ENCODE measurements around the gene DDX42.
A peak's percentile ranks its signal among the peaks of the same experiment; 100 is the strongest.

The DDX42 gene, protein sequence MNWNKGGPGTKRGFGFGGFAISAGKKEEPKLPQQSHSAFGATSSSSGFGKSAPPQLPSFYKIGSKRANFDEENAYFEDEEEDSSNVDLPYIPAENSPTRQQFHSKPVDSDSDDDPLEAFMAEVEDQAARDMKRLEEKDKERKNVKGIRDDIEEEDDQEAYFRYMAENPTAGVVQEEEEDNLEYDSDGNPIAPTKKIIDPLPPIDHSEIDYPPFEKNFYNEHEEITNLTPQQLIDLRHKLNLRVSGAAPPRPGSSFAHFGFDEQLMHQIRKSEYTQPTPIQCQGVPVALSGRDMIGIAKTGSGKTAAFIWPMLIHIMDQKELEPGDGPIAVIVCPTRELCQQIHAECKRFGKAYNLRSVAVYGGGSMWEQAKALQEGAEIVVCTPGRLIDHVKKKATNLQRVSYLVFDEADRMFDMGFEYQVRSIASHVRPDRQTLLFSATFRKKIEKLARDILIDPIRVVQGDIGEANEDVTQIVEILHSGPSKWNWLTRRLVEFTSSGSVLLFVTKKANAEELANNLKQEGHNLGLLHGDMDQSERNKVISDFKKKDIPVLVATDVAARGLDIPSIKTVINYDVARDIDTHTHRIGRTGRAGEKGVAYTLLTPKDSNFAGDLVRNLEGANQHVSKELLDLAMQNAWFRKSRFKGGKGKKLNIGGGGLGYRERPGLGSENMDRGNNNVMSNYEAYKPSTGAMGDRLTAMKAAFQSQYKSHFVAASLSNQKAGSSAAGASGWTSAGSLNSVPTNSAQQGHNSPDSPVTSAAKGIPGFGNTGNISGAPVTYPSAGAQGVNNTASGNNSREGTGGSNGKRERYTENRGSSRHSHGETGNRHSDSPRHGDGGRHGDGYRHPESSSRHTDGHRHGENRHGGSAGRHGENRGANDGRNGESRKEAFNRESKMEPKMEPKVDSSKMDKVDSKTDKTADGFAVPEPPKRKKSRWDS

DNA sequence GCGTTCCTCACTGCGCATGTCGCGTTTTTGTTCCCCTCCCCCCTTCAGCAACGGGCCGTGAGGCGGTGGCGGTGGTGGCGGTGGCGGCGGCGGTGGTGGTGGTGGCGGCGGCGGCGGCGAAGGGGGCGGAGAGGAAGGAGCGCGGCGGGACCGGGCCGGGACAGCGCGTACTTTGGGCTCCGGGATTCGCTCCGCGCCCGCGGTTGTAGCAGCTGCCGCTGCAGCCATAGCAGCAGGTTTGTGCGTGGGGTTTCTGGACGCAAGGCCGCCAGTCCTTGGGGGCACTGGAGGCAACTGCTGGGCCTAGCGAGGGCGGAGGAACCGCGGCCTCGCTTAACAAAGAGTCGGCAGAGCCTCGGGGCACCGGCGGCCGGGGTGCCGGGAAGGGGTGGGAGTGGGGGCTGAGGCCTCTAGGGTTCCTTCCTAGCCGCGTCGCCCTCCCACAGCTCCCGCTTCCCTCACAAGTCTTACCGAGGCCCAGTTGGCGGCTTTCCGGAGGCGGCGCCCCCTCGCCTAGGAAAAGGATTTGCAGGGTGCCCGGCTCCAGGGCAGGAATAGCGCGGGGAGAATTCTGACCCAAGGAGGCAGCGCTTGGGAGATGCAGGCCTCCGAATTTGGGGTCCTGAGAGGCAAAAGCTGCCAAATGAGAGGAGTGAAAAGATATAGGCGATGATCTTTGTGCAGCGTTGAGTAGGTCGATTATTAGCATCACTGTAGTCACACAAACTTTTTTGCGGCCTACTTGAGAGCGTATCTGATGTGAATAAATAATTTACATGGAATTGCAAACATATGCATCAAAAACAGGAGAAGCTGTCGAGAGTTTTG lies at the start of gene DDX42:
Gene DDX42, plus strand, starts transcription at position 30 of the 828 bp plus-strand sequence. CDS start 12,880 bp downstream, outside the sequence.
- peak in 3 of 4 experiments; percentile 78 to 83 (median 78) for DNase-seq

DNA sequence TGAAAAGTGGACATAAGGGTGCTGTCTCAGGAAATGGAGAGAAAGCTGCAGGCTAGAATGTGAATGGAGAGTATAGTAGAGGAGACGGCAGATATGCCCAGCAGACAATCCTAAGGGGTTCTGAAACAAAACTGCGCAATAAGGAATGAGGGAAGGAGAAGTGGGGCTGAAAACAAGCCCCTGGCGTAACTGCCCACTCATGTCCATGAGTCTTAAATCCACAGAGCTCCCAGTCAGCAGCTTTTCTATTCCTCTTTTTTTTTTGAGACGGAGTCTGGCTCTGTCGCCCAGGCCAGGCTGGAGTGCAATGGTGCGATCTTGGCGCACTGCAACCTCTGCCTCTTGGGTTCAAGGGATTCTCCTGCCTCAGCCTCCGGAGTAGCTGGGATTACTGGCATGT lies 38.3 kb upstream of the DDX42 start:
- no peak for DNase-seq

DNA sequence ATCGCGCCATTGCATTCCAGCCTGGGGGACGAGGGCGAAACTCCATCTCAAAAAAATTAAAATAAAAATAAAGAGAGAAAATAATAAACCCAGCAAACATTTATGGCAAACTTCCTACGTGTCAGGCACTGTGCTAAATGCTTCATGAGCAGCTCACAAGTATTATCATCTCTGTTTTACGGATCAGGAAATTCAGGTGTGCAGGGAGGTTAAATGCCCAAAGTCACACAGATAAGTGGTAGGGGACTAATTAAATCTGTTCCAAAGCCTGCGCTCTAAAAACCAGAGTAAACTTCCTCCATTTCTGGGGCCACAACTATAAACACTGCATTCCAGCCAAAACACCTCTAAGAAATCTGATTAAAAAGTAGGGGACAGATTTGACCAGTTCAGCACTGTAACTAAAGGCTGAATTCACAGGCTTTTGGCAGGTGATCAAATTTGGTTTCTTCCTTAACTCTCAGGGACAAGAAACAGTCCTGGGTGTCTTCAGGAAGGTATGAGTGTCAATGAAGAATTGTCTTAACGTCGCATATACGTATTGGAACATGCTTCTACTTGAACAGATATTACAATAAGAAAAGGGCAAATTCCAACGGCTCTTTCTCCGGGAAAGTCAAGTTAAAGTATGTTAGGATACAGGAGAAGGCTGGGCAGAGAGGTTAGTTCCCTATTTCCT lies 33.4 kb upstream of the DDX42 start:
- DNase-seq = no peak

DNA sequence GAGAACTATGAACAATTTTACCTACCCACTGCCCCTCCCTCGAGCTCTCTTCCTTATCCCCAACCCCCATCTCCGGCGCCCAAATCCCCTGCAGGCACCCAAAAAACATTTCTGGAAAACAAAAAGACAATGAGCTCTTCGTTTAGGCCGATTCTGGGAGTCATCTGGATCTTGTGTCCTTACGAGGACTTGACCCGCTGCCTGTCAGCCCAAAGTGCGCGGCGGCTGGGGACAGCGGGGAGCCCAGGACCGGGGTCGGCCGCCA lies 32.9 kb upstream of the DDX42 start:
- DNase-seq = no peak

DNA sequence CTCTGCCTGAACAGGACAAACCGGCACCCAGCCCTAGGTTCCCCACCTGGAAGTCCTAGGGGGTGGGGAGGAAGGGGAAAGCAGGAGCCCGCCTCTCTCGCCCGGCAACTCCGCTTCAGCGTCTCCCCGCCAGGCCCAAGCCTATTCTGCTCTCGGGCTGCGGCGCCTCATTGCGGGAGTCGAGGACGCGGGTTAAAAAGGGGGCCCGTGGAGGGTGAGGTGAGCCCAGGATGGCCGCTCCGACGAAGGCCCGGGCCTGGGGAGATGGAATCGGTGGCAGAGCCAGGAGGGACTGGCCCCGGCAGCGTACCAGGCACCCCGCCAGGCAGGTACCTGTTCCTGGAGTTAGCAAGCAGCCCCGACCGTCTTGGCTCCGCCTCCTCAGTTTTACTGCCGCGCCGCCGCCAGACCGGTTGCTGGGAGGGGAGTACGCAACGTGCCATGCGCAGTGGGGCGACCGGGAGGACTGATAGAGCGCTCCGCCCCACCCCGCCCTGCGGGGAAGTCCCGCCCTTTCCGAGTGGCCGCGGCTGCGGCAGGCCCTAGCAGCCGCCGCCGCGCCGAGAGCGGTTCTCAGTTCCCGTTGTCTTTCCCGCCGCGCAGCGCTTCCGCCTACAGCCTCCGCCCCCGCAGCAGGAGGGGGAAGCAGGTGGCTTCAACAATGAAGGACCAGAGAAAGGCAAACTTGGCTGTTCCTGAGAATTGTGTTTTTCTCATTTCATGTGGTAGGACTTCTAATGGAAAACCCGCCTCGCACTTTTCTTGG lies 32.4 kb upstream of the DDX42 start, which contains the start of gene STRADA:
Gene STRADA, minus strand, starts transcription at position 392 of the 766 bp plus-strand sequence. CDS start 13,430 bp downstream, outside the sequence.
- peak; percentile 94 to 98 (median 96) for DNase-seq

DNA sequence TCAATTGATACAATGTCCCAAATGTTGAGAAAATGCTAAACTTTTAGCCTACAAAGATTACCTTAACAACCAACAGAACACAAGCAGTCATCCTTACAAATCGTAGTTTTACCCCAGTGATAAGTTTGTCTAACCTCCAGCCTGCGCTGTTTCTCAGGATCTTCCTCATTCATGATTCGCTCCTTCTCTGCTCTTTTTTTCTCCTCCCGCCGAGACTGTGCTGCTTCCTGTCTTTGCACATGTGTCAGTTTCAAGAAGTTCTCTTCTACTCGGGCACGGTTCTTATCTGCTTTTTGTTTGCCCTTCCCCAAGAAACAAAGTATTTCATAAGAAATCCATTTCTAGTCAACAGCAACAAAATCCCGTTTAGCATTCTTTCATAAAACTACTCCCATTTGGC lies 22.2 kb upstream of the DDX42 start:
- DNase-seq = no peak

DNA sequence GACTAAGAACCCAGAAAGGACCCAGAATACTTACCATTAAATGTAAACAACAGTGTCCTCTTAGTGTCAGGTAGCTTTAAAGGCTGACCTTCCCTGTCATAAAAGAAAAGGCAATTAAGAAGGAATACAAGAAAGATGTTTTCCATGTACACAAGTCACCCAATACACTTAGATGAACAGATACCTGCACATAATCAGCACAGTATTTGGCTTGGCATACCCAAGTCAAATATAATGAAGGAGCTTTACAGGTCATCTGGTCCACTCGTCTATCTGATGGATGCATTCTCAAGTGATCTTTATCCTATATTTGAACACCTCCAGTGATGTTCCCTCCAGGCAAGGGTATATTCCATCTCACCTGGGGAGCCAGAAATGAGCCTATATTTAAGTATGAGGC lies 21.3 kb upstream of the DDX42 start:
- DNase-seq = no peak

DNA sequence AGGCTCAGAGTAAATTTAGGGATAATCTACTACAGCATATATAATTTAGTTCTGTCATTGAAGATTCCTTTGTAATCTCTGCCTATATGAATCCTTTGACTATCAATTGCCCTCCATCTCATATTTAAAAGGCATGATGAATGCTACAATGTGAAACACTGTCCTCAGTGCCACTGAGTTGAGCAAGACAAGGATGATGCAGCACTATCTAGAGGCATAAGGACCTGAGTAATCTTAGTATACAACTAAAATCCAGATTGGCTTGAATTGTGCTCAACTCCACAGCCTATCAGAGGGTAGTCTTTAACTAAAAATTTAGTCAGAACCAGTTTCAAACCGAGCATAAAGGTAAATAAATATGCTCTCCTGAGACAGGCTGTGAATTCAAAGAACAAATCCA lies 20.8 kb upstream of the DDX42 start:
- no peak for DNase-seq

DNA sequence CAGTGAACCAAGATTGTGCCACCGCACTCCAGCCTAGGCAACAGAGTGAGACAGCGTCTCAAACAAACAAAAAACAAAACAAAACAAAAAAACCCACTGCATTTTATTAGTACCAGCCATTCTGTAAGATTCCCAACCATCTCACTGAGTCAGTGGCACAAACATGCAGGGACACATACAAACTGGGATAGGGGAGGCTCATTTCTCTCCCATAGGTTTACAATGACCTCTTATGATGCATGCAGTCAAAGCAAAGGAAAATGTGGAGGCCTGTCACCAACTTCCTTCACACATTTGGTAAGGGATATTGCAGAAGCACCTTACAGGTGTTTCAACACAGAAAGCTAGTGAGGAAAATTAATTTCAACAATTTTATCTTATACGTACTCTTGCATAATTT lies 19.9 kb upstream of the DDX42 start:
- no peak for DNase-seq

DNA sequence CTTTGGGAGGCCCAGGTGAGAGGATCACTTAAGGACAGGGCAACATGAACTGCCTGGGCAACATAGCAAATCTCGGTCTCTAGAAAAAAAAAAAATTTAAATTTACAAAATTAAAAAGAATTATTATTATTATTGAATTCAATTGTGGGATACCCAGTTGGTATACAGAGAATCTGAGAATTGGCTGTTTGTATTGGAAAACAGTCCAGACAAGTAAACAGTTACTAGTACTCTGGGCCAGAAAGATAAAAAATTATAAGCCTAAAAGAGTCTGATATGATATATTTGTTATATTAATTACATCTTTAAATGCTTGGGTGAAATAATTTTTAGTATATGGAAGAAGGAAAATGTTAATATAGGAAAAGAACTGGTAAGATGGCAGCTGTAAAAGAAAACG lies 15.5 kb upstream of the DDX42 start:
- no peak for DNase-seq

DNA sequence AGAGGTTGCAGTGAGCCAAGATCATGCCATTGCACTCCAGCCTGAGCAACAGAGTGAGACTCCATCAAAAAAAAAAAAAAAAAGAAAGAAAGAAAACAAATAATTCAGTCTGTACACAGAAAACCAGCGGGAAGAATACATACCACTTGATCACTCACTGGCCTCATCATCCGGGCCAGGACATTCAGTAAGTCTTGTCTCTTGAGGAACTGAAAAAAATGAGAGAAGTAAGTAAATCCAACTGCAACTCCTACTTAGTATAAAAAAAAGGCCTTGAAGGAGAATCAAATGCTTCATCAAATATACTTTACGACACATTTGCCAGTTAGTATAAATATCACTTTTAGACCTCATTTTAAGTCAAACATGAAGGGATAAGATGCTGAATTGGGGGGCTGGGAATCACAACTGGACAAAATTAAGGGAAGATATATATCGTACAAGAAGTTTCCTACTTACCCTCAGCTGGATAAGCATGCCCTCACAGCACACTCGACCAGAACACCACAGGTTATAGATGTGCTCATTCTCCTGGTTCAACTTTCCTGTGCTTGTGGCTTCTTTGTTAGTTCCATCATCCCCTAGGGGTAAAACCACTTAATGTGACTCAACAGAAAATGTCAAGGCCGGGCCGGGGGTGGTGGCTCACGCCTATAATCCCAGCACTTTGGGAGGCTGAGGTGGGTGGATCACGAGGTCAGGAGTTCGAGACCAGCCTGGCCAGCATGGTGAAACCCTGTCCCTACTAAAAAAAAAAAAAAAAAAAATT lies 13.0 kb upstream of the DDX42 start:
- DNase-seq = no peak

DNA sequence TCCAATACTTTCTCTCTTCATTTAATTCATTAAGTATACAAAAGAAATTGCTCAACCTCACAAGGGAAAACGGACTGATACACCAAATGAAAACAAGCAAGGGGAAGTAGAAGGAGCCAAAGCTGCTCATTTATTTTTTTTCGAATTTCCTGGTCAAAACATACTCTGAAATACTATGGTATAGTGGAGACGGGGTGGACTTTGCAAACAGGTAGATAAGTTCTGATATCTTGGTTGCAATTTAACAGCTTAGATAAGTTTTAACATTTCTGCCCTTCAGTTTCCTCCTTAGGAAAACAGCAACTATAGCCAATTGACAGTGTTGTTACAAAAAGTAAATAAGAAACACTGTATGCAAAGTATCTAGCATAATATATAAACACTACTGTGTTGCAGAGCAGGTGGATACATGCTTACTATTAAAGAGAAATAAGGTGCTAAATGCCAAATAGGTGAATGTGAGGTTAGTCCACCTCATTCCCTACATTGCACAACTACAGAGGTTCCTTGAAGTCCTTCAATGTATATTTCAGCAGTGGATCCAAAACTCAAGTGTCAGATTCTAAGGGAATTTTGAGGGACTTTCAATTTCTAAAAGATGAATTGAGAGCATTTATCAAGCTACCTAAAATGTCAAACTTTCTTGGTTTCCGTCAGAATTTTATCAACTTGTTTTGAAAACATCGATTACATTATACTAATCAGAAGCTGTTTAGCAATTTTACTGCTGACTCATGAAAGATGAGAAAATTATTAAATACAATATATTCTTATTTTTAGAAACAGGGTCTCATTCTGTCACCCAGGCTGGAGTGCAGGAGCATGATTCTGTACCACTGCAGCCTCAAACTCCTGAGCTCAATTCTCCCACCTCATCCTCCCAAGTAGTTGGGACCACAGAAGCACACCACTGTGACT lies 11.6 kb upstream of the DDX42 start:
- no peak for DNase-seq

DNA sequence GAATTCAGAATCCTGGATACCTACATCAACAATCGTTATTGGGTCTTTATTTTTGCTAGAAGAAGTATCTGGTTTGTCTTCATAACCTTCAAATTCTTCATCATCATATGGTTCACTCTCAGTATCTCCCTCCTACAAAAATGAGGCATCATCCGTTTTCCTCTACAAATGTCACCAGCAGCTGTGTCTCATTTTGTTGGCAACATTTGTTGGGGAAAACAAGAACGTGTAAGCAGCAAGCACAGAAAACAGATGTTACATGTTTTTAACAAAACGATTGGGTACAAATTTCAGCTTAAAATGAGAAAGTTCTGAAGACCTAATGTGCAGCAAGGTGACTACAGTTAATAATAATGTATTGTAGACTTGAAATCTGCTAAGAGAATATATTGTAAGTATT lies 9.3 kb upstream of the DDX42 start:
- no peak for DNase-seq

DNA sequence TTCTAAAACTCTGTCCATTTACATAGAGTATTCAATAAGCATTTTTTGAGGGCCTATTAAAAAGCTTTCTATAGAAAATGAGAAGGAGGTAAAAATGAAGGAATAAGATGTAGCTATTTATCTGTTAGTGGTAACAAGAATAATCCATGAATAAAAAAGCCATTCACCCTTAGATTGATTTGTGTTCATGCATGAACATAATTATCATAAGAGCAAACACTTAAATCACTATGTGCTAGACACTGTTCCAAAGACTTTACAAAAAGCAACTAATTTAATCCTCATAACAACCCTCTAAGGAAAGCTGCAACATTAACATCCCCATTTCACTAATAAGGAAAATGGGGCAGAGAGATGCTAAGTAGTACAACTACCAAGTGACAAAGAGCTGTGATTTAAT lies 7.2 kb upstream of the DDX42 start:
- DNase-seq = no peak

DNA sequence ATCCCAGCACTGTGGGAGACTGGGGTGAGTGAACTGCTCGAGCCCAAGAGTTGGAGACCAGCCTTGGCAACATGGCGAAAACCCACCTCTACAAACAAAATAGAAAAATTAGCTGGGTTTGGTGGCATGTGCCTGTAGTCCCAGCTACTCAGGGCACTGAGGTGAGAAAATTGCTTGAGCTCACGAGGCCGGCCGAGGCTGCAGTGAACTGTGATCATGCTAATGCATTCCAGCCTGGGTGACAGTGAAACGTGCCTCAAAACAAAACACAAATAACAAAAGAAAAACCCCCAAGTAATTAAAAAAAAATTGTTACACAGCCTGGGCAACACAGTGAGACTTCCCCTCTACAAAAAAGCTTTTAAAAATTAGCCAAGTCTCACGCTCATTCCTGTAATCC lies 5.5 kb upstream of the DDX42 start:
- DNase-seq = no peak

DNA sequence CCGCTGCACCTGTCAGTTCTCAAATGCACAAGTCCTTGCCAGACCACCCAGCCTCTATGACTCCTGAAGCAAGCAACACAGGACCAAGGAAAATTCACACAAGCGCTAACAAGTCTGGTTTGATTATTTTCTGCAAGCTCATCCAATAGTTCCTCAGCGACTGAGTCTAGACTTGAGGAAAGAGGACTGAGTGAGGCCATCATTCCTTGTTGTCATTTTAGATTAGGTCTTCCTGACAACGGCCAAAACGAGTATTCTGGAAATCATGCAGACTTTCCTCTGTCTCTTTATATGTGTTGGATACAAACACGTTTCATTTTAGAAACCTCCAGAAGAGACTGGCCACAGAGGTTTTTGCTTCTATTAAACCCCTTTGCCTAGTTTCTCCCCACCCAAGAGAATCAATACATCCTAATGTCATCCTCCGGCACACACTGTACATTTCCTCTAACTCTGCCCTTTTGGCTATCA lies 1.1 kb upstream of the DDX42 start:
- no peak for DNase-seq

DNA sequence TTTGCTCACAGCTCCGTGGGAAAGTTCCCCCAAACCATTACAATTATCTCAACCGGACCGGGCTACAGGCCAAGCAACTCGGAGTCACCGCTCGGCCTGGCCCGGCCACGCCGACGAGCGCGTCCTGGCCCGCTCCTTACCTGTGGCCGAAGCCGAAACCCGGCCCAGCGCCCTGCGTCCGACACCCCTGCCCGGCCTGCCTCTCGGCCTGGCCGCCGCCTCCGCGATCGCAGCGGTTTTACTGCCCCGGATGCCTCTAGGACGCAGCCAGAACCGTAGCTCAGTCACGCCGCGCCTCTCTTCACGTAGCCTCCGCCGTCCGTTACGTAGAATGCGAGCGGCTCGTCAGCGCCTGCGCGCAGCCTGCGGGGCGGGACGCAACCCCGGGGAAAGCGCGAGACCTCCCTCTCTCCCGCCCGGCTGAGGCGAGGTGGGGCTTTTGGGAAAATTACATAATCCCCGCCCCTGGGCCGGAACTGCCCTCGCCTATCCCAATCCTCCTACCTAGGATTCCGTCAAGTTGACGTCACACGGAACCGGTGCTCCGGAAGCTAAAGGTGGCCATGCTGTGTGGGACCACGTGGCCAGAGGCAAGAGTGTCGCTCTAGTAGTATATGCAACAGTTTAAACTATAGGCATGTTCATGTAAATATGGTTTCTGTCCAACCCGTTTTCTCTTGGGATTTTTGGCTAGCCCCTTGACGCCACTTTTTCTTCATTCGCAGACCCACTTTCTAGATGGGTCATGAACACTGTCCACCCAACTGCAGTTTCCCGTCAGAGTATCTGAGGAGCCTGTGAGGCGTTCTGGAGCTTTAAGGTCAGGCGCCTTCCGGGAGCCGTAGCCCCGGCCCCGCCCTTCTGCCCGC lies 464 bp upstream of the DDX42 start, which contains the start of gene CCDC47:
Gene CCDC47, minus strand, starts transcription at position 326 of the 869 bp plus-strand sequence. CDS start 7,422 bp downstream, outside the sequence.
- peak; percentile 89 to 94 (median 94) for DNase-seq

DNA sequence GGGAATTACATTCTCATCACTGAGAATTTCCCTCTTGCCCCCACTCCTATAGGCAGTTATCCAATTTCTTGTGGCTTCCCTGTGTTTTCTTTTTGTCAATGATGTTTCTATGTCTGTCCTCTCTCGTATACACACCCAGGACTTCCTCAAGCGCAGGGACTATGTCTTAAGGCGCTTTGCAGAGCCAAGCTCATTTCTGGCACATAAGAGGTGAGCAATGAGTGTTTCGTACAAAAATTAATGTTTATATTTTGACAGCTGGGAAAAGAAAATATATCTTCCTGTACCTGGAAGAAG lies 947 bp downstream of the DDX42 start:
- DNase-seq = no peak

DNA sequence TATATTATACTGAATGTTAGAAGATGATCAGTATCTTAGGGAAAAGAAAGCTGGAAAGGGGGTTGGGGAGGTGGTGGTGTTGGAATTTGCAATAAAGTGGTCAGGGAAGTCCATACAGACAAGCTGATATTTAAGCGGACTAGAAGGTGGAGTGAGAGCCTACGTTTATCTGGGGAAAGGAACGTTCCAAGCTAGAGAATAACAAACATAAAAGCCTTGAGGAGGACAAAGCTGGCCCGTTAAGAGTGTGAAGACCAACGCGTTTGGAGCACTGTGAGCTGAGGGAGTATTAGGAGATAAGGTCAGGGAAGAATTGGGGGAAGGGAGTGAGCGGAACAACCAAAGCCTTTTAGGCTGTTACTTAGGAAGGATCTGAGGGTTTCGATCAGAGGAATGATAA lies 1.4 kb downstream of the DDX42 start:
- no peak for DNase-seq
